Neural progenitor cell (in vitro differentiated cells): Measurements from ENCODE around the gene PYM1. TPM values are rescaled to one million over a fixed set of nuclear protein-coding genes. Genes with fewer than 3 reads are reported as not detected.
"Not testable (repeated sequence)": the region's sequence is repeated elsewhere in the genome, so short reads cannot be mapped to it uniquely, and the experiment has no call there.

ENCODE experiments used
- DNase-seq: peaks from one replicate; pipeline ENCODE4 v3.0.0-alpha.2; 2016; ENCODE audit warnings: low spot score
- H2AFZ ChIP-seq: fragments of 200-600 bp; sonication (generic); replicated peaks from 2 replicates; pipeline ENCODE4 v1.6.1; 2016; ENCODE audit warnings: antibody characterized with exemption
- H3F3A ChIP-seq: fragments of 200-600 bp; sonication (generic); 2 replicates; pipeline ENCODE4 v1.6.1; 2016; ENCODE audit warnings: antibody characterized with exemption, low read depth
- H3K27ac ChIP-seq: fragments of 200-600 bp; sonication (generic); 2 replicates; pipeline ENCODE4 v1.5.1; 2016; ENCODE audit warnings: mild to moderate bottlenecking
- H3K27me3 ChIP-seq: fragments of 200-600 bp; sonication (generic); 2 replicates; pipeline ENCODE4 v1.6.1; 2016; ENCODE audit warnings: mild to moderate bottlenecking, moderate library complexity
- H3K36me3 ChIP-seq: fragments of 200-600 bp; sonication (generic); 2 replicates; pipeline ENCODE4 v1.5.1; 2016
- H3K4me1 ChIP-seq: fragments of 200-600 bp; sonication (generic); 2 replicates; pipeline ENCODE4 v1.6.1; 2016; ENCODE audit warnings: mixed run types
- H3K4me2 ChIP-seq: fragments of 200-600 bp; sonication (generic); 2 replicates; pipeline ENCODE4 v1.6.1; 2016
- H3K4me3 ChIP-seq: fragments of 200-600 bp; sonication (generic); 2 replicates; pipeline ENCODE4 v1.5.1; 2016
- H3K79me2 ChIP-seq: fragments of 200-600 bp; sonication (generic); 2 replicates; pipeline ENCODE4 v1.6.1; 2016; ENCODE audit warnings: low read depth
- H3K9ac ChIP-seq: fragments of 200-600 bp; sonication (generic); 2 replicates; pipeline ENCODE4 v1.6.1; 2016
- H3K9me3 ChIP-seq: fragments of 200-600 bp; sonication (generic); 2 replicates; pipeline ENCODE4 v1.5.1; 2016; ENCODE audit warnings: low read depth
- H4K20me1 ChIP-seq: fragments of 200-600 bp; sonication (generic); 2 replicates; pipeline ENCODE4 v1.6.1; 2016; ENCODE audit warnings: low read depth
- H3K27ac Mint-ChIP-seq: 3 replicates; pipeline ENCODE4 v1.8.0; 2021; ENCODE audit warnings: mixed read lengths
- H3K27me3 Mint-ChIP-seq: 2 replicates; pipeline ENCODE4 v1.8.0; 2022; ENCODE audit warnings: low read depth, mild to moderate bottlenecking, inconsistent platforms, moderate library complexity, mixed read lengths; ENCODE audit not compliant: insufficient read depth
- H3K36me3 Mint-ChIP-seq: 3 replicates; pipeline ENCODE4 v1.8.0; 2021; ENCODE audit warnings: mixed read lengths
- H3K4me1 Mint-ChIP-seq: 3 replicates; pipeline ENCODE4 v1.8.0; 2021; ENCODE audit warnings: mixed read lengths
- H3K4me3 Mint-ChIP-seq: 3 replicates; pipeline ENCODE4 v1.8.0; 2021; ENCODE audit warnings: mild to moderate bottlenecking, moderate library complexity, mixed read lengths
- H3K9me3 Mint-ChIP-seq: 3 replicates; pipeline ENCODE4 v1.8.0; 2020; ENCODE audit warnings: mixed read lengths
- EZH2 ChIP-seq: fragments of 200-600 bp; sonication (generic); IDR thresholded peaks from 2 replicates; pipeline ENCODE4 v1.6.1; 2017; ENCODE audit warnings: antibody characterized with exemption, mild to moderate bottlenecking, moderate library complexity
- EZH2phosphoT487 ChIP-seq: fragments of 200-600 bp; sonication (generic); IDR thresholded peaks from 2 replicates; pipeline ENCODE4 v1.6.1; 2017; ENCODE audit warnings: antibody characterized with exemption
- total RNA-seq: library from RNA; depleted of rRNA; stranded (reverse); fragments of >200 nt; gene quantifications from 2 replicates; pipeline ENCODE4 v1.2.3, GENCODE V29; 2015; ENCODE audit warnings: low replicate concordance
- TF ChIP-seq, protein P1 (sequence below): fragments of 200-600 bp; sonication (generic); IDR thresholded peaks from 2 replicates; pipeline ENCODE4 v1.5.1; 2017; ENCODE audit warnings: antibody characterized with exemption, mild to moderate bottlenecking

The PYM1 gene
- total RNA-seq, 1 donor from 2014 or later, result 44.6 TPM

DNA sequence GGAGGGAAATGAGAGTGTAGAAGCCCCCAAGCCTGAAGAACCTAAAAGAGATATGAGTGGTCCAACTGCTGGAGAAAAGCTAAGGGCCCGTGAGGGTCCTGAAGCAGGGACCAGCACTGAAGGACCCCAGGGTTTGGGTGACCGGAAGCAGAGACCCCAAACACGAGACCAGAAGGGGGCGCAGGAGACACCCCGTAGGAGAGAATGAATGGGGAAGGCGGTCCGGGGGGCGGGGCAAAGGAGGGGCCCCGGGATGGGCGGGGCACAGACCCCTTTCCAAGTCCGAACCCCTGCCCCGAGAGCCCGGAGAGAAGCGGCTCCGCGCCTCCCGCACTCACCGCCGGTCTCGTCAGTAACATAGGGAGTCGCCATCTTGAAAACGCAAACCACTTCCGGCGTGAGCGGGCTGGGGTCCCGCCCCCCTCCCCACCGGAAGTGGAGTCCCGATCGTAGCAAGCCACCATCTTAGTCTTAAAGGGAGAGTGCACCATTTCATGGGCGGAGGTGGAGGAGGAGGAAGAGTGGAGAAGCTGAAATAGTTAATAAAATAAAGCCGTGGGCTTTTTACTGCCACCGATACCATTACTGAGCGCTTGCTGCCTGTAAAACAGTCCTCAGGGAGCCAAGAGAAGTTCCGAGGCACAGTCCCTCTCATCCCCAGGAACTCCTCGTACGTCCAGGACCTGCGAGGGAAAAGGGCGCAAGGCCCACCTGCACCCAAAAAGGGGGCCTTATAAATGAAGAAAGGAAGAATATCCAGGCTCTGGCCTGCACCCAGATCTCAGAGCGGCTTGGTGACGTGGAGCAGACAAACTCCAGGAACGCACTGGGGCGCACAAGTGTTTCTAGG, 731 bp downstream of the PYM1 start:
- Histone ChIP-seq H3K9me3 (no peaks in the 10 kb centered on the region), H3K27me3 (peaks cover 9% of the 10 kb centered on the region), H3K9ac (peak overlapping the region; percentile 86), H3K79me2 (peaks cover 60% of the 10 kb centered on the region), H3K4me2 (peak overlapping the region; percentile 97), H3K27ac (peak overlapping the region; percentile 93), H3K4me3 (peak overlapping the region; percentile 94), H3F3A (peaks cover 69% of the 10 kb centered on the region), H3K4me1 (peaks cover 9% of the 10 kb centered on the region), H2AFZ (peak overlapping the region; percentile 86), H3K36me3 (peaks cover 6% of the 10 kb centered on the region), H4K20me1 (peaks cover 46% of the 10 kb centered on the region)
- H3K27ac Mint-ChIP-seq, result peak overlapping the region; percentile 94
- H3K27me3 Mint-ChIP-seq, result peaks cover 8% of the 10 kb centered on the region
- peak overlapping the region; percentile 99 for H3K4me3 Mint-ChIP-seq
- H3K9me3 Mint-ChIP-seq, result no peaks in the 10 kb centered on the region
- peaks cover 6% of the 10 kb centered on the region for H3K36me3 Mint-ChIP-seq
- peak; percentile 95 for DNase-seq
- peaks cover 36% of the 10 kb centered on the region for H3K4me1 Mint-ChIP-seq
- TF ChIP-seq EZH2phosphoT487, result no peak
- TF ChIP-seq, protein P1, sequence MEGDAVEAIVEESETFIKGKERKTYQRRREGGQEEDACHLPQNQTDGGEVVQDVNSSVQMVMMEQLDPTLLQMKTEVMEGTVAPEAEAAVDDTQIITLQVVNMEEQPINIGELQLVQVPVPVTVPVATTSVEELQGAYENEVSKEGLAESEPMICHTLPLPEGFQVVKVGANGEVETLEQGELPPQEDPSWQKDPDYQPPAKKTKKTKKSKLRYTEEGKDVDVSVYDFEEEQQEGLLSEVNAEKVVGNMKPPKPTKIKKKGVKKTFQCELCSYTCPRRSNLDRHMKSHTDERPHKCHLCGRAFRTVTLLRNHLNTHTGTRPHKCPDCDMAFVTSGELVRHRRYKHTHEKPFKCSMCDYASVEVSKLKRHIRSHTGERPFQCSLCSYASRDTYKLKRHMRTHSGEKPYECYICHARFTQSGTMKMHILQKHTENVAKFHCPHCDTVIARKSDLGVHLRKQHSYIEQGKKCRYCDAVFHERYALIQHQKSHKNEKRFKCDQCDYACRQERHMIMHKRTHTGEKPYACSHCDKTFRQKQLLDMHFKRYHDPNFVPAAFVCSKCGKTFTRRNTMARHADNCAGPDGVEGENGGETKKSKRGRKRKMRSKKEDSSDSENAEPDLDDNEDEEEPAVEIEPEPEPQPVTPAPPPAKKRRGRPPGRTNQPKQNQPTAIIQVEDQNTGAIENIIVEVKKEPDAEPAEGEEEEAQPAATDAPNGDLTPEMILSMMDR, result peak; percentile 89

DNA sequence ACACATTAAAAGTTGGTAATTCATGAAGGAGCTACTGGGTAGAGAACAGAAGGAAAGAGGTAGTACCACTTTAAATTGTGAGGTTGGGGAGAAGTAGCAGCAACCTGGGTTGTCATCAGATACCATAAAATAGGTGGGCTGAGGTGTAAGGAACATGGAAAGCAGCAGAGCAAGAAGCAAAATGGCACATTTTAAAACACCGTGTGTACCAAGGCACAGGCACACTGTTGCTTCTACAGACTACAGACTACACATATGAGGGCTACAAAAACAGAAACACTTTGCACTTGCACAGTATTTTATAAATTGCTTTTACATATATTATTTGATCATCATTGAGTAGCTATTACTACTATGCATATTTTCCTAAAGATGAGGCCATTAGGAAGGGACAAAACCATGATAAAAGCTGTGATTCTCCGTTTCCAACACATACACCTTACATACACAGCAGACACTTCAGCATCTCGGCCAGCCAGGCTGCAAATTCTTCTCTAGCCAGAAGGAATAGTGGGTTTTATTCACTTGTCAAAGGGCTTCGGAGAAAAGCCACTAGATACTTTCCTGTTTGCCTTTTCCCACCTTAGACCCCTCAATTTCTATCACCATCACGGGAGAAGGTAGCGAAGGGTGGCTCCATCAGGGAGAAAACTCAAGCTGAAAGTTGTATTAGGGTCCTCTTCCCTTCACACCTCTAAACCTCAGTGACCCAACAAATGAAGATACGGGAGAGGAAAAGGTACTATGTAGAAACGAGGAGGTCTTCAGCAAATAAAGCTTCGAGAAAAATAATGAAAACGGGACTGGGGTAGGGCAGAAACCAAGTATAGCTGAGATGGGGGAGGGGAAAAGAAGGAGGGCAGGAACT, 1.6 kb downstream of the PYM1 start:
- Histone ChIP-seq H3K9me3 (no peaks in the 10 kb centered on the region), H3K36me3 (peaks cover 6% of the 10 kb centered on the region), H3K79me2 (peaks cover 69% of the 10 kb centered on the region), H3K4me3 (peak overlapping the region; percentile 94), H3F3A (peaks cover 64% of the 10 kb centered on the region), H3K27ac (peak overlapping the region; percentile 93), H2AFZ (peak overlapping the region; percentile 86), H3K9ac (peak overlapping the region; percentile 86), H3K27me3 (peaks cover under 1% of the 10 kb centered on the region), H4K20me1 (peaks cover 54% of the 10 kb centered on the region), H3K4me2 (peak overlapping the region; percentile 97), H3K4me1 (peaks cover 9% of the 10 kb centered on the region)
- Mint-ChIP-seq H3K4me1 (peaks cover 30% of the 10 kb centered on the region), H3K27me3 (peaks cover 2% of the 10 kb centered on the region), H3K4me3 (peak overlapping the region; percentile 99), H3K36me3 (peaks cover 8% of the 10 kb centered on the region), H3K27ac (peak overlapping the region; percentile 74), H3K9me3 (no peaks in the 10 kb centered on the region)
- TF ChIP-seq EZH2phosphoT487, result no peak
- TF ChIP-seq EZH2, result no peak
- TF ChIP-seq, protein P1, result no peak
- no peak for DNase-seq

DNA sequence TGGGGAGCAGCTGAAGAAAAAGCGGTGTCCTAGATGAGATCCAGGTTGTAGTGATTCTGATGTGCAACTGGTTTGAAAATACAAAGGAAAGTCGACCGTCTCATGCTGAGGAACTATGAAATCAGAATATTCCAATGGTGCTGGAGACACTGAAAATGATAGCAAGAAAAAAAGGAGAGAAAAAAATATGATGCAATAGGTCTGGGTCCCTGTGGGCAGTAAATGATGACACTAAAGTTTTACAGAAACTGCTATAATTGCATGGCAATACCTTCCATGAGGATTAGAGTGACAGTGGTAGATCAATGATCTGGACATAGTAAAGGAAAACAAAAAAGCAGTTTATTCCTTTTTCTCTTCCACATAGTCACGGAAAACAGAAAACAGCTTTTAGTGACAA, 2.3 kb downstream of the PYM1 start:
- no peak for DNase-seq
- Mint-ChIP-seq H3K27me3 (no peaks in the 10 kb centered on the region), H3K27ac (no peak overlapping the region), H3K9me3 (no peaks in the 10 kb centered on the region), H3K4me3 (peak overlapping the region; percentile 99), H3K4me1 (peaks cover 23% of the 10 kb centered on the region), H3K36me3 (peaks cover 8% of the 10 kb centered on the region)
- peaks cover 6% of the 10 kb centered on the region for H3K36me3 ChIP-seq
- H3K4me2 ChIP-seq, result peak overlapping the region; percentile 97
- peaks cover 64% of the 10 kb centered on the region for H3F3A ChIP-seq
- H3K79me2 ChIP-seq, result peaks cover 76% of the 10 kb centered on the region
- peak overlapping the region; percentile 86 for H3K9ac ChIP-seq
- peaks cover 62% of the 10 kb centered on the region for H4K20me1 ChIP-seq
- H3K9me3 ChIP-seq, result no peaks in the 10 kb centered on the region
- H3K27ac ChIP-seq, result no peak overlapping the region
- no peaks in the 10 kb centered on the region for H3K27me3 ChIP-seq
- H2AFZ ChIP-seq, result no peak overlapping the region
- TF ChIP-seq EZH2phosphoT487 (no peak), EZH2 (no peak)
- TF ChIP-seq, protein P1, result no peak
- peak overlapping the region; percentile 94 for H3K4me3 ChIP-seq
- peaks cover 9% of the 10 kb centered on the region for H3K4me1 ChIP-seq

DNA sequence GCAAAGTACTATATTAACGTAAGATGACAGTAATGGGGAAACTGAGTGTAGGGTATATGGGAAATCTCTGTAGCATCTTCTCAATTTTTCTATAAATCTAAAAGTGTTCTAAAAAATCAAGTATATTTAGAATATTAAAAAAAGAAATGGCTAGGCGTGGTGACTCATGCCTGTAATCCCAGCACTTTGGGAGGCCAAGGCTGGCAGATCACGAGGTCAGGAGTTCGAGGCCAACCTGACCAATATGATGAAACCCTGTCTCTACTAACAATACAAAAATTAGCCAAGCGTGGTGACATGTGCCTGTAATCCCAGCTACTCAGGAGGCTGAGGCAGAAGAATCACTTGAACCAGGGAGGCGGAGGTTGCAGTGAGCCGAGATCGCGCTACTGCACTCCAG, 4.0 kb downstream of the PYM1 start:
- not testable (repeated sequence) for H3K27ac ChIP-seq, H2AFZ ChIP-seq, H3K4me3 ChIP-seq, H3K9me3 ChIP-seq, H3K27ac Mint-ChIP-seq, H3K4me1 ChIP-seq, H3K4me2 ChIP-seq, H3K27me3 Mint-ChIP-seq, H3K9me3 Mint-ChIP-seq, H3K9ac ChIP-seq, H3K4me3 Mint-ChIP-seq, DNase-seq, H3K27me3 ChIP-seq, H3K36me3 Mint-ChIP-seq, H3K36me3 ChIP-seq
- H3K79me2 ChIP-seq, result peaks cover 88% of the 10 kb centered on the region
- H3F3A ChIP-seq, result peaks cover 54% of the 10 kb centered on the region
- H3K4me1 Mint-ChIP-seq, result peaks cover 19% of the 10 kb centered on the region
- peaks cover 71% of the 10 kb centered on the region for H4K20me1 ChIP-seq
